GM21737 (cell line): Measurements from ENCODE around the gene MEIS1.

Experiments used
- ATAC-seq: cut with Tn5 transposase; IDR thresholded peaks from one replicate; pipeline ENCODE4 v1.9.1; 2021; ENCODE audit warnings: mild to moderate bottlenecking, moderate library complexity; ENCODE audit not compliant: unreplicated experiment

Gene MEIS1

GRCh38 chr2:66431274-66431642 lies 3.7 kb upstream of the MEIS1 start:
- no peak for ATAC-seq

- ATAC-seq, result no peak
Observed at GRCh38 chr2:66431846-66432587, 2.9 kb upstream of the MEIS1 start.

GRCh38 chr2:66432801-66433694 lies 1.9 kb upstream of the MEIS1 start:
- no peak for ATAC-seq

GRCh38 chr2:66433695-66433944 lies 1.3 kb upstream of the MEIS1 start:
- no peak for ATAC-seq

- ATAC-seq, result no peak
Observed at GRCh38 chr2:66433945-66434678, 813 bp upstream of the MEIS1 start.

DNA sequence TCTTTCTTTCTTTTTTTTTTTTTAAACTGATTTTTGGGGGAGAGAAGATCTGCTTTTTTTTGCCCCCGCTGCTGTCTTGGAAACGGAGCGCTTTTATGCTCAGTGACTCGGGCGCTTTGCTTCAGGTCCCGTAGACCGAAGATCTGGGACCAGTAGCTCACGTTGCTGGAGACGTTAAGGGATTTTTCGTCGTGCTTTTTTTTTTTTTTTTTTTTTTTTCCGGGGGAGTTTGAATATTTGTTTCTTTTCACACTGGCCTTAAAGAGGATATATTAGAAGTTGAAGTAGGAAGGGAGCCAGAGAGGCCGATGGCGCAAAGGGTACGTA lies 587 bp downstream of the MEIS1 start:
- ATAC-seq, result no peak

- ATAC-seq, result no peak
Observed at GRCh38 chr2:66435963-66436362, 1.0 kb downstream of the MEIS1 start.

- no peak for ATAC-seq
Observed at GRCh38 chr2:66436581-66437001, 1.7 kb downstream of the MEIS1 start.

GRCh38 chr2:66437109-66437690 lies 2.3 kb downstream of the MEIS1 start:
- no peak for ATAC-seq

DNA sequence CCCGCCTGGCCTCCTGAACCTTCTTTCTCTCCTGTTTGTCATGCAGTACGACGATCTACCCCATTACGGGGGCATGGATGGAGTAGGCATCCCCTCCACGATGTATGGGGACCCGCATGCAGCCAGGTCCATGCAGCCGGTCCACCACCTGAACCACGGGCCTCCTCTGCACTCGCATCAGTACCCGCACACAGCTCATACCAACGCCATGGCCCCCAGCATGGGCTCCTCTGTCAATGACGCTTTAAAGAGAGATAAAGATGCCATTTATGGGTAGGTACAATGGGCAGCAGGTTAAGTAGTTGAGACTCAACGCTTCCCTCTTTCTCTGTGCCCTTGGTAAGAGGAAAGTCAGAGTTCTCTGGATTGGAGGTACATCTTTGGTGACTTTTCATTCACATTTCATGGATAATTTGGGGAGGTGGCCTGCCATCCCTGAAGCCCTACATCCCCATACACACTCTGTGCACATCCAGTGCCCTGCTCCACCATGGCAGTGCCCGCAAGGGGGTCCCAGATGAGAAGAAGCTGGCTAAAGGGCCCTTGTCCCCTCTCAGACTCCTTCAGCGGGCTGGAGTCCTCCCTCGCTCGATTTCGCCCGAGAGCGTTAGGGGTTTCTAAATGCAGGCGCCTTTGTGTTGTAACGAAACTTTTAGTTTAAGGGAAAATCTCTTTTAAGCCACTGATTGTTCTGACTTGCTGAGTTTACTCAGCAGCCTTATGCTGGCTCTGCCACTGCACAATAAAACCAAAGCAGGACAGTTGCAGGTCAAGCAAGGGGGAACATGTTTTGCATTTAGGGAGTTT lies 3.0 kb downstream of the MEIS1 start:
- ATAC-seq, result no peak

DNA sequence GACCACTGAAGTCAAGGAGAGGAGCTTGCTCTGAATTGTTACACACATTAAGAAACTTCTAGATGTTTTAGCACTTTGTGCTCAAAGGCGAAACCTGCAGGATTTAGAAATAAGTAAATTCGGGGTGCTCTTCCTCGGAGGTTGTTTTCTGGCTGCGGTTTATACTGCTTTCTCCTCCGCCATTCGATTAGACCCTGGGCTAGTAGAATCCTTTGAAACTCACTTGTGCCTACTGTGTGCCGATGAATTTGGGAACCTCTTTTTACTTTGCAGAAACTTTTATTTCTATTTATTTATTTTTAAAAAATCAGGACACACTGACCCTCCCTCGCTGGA lies 3.5 kb downstream of the MEIS1 start:
- ATAC-seq, result no peak

- no peak for ATAC-seq
Observed at GRCh38 chr2:66438891-66439811, 4.2 kb downstream of the MEIS1 start.

DNA sequence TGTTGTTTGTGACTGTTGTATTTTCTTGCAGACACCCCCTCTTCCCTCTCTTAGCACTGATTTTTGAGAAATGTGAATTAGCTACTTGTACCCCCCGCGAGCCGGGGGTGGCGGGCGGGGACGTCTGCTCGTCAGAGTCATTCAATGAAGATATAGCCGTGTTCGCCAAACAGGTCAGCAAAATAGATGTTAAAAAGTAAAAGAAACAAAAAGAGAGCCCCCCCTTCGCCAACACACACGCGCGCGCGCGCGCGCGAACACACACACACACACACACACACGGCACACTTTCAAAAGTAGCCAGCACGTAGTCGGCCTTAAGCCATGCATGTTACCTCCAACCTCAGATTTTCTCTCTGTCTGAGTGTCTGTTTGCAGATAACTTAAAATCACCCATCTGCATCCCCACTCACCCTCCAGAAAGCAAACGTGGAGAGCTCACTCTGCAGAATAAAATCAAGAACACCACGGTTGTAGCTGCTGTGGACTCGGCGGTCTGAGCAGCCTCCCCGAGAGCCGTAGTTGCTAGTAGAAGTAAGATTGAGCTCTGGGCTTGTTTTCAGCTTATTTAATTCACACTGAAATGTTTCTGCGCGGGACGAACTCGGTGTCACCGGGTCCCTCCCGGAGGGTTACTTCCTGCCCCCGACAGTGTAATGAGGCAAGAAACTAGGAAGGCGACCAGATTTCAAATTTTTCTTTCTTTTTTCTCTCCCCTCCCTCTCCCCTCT lies 5.1 kb downstream of the MEIS1 start:
- ATAC-seq, result no peak

DNA sequence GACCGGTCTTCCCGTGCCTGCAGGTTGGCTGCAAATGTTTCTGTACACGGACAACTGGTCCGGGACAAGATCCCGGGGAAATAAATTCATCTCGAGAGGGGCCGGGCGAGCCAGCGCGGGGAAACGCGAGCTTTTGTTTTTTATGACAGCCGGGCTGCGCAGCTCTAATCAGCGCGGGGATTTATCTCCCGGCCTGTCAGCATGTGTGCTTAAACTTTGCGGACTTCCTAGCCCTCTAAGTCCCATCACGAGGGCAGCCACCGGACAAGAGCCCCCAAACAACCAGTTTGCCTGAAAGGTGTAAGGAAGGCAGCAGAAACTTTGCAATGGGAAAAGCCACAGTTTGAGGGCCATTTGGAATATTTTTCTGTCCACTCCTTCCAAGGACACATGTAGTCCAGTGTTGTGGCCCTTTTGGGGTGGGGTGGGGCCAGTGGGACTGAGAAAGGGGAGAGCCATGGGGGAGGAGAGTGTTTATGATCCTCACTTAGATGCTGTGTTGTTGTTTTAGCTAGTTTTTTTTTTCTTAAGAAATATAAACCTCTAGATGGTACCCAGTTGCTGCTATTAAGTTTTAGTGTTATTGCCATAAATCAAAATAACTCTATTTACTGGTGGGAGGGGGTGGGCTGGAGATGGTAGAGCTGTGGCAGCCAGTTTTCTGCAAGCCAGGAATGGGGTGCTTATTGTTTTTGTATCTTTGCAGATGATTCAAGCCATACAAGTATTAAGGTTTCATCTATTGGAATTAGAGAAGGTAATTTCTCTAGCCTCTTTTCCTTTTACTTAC lies 6.0 kb downstream of the MEIS1 start:
- no peak for ATAC-seq

- ATAC-seq, result no peak
Observed at GRCh38 chr2:66441581-66442320, 6.8 kb downstream of the MEIS1 start.

GRCh38 chr2:66442516-66443185 lies 7.7 kb downstream of the MEIS1 start:
- no peak for ATAC-seq
